Vagina (tissue), 2 donors: ENCODE results near the gene GTF3C2. TPM values are rescaled to one million over a fixed set of nuclear protein-coding genes. Genes with fewer than 3 reads are reported as not detected.
"Not testable (repeated sequence)": the region's sequence is repeated elsewhere in the genome, so short reads cannot be mapped to it uniquely, and the experiment has no call there.

ENCODE experiments used
- DNase-seq, 2 donors: peaks; one replicate each; pipeline ENCODE4 v3.0.0-alpha.2; 2017; ENCODE audit errors: extremely low spot score in 2 of 2
- H3K27ac ChIP-seq: fragments of 200-600 bp; sonication (generic); one replicate; pipeline ENCODE4 v1.5.1; 2019
- H3K27me3 ChIP-seq: fragments of 200-600 bp; sonication (generic); one replicate; pipeline ENCODE4 v1.5.1; 2019
- H3K36me3 ChIP-seq, 2 donors: fragments of 200-600 bp; sonication (generic); one replicate each; pipeline ENCODE4 v1.5.1; 2017 to 2019
- H3K4me1 ChIP-seq: fragments of 200-600 bp; sonication (generic); one replicate; pipeline ENCODE4 v1.5.1; 2019
- H3K4me3 ChIP-seq, 2 donors: fragments of 200-600 bp; sonication (generic); 1 replicate in 1 of 2; 2 replicates in 1 of 2; pipeline ENCODE4 v1.5.1; 2016 to 2019
- H3K9me3 ChIP-seq: fragments of 200-600 bp; sonication (generic); one replicate; pipeline ENCODE4 v1.5.1; 2019
- POLR2A ChIP-seq, 2 donors: fragments of 450-650 bp; IDR thresholded peaks; one replicate each; pipeline ENCODE4 v1.6.1; 2017; ENCODE audit warnings: antibody characterized with exemption in 2 of 2, mild to moderate bottlenecking in 2 of 2, moderate library complexity in 2 of 2
- POLR2AphosphoS5 ChIP-seq, 2 donors: sonication (generic); formaldehyde crosslinking; IDR thresholded peaks; one replicate each; pipeline ENCODE4 v1.9.0; 2017; ENCODE audit warnings: antibody characterized with exemption in 2 of 2, mild to moderate bottlenecking in 2 of 2, low read depth in 1 of 2; ENCODE audit not compliant: insufficient read depth in 1 of 2
- intact Hi-C: fragments of 100-400 bp; cut with DNase I; formaldehyde crosslinking; loops from one replicate; pipeline ENCODE4 v1.15.1; 2023
- total RNA-seq: library from RNA; depleted of rRNA; stranded (reverse); fragments of >200 nt; gene quantifications from one replicate; pipeline ENCODE4 v1.2.3, GENCODE V29; 2016
- TF ChIP-seq, protein P1 (sequence below), 3 experiments: fragments of 450-650 bp in 2 of 3; fragments of 200-600 bp in 1 of 3; sonication (generic) in 1 of 3; IDR thresholded peaks; one replicate each; pipeline ENCODE4 v1.5.1; 2017 to 2019; ENCODE audit warnings: antibody characterized with exemption in 3 of 3, mild to moderate bottlenecking in 2 of 3, moderate library complexity in 2 of 3

The GTF3C2 gene
- total RNA-seq, 1 donor from 2014 or later: 67.5 TPM

DNA sequence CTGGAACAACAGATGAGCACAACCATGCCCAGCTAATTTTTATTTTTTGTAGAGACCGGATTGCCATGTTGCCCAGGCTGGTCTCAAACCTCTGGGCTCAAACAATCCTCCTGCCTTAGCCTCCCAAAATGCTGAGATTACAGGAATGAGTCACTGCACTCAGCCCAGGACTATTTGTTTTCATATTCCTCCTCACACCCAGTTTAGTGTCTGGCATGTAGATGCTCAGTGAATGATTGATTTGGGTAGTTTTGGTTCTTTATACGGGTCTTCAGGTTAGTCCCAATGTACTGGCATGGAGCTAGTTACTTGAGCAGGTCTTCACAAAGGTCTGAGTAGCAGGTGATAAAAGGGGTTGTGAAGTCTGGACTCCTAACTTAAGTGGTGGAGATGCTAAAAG, 7.4 kb upstream of the GTF3C2 start:
- Histone ChIP-seq H3K36me3 (peaks cover 0 to 50% of the 10 kb centered on the region in 2 donors), H3K27ac (no peak overlapping the region), H3K4me3 (no peak overlapping the region), H3K27me3 (no peaks in the 10 kb centered on the region), H3K4me1 (peaks cover 8% of the 10 kb centered on the region), H3K9me3 (no peaks in the 10 kb centered on the region)
- intact Hi-C loops: no loop called here
- TF ChIP-seq, protein P1, sequence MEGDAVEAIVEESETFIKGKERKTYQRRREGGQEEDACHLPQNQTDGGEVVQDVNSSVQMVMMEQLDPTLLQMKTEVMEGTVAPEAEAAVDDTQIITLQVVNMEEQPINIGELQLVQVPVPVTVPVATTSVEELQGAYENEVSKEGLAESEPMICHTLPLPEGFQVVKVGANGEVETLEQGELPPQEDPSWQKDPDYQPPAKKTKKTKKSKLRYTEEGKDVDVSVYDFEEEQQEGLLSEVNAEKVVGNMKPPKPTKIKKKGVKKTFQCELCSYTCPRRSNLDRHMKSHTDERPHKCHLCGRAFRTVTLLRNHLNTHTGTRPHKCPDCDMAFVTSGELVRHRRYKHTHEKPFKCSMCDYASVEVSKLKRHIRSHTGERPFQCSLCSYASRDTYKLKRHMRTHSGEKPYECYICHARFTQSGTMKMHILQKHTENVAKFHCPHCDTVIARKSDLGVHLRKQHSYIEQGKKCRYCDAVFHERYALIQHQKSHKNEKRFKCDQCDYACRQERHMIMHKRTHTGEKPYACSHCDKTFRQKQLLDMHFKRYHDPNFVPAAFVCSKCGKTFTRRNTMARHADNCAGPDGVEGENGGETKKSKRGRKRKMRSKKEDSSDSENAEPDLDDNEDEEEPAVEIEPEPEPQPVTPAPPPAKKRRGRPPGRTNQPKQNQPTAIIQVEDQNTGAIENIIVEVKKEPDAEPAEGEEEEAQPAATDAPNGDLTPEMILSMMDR (IDR thresholded peaks at IDR 0.05): no peak
- TF ChIP-seq POLR2A (IDR thresholded peaks at IDR 0.05): no peak
- no peak for TF ChIP-seq POLR2AphosphoS5 (IDR thresholded peaks at IDR 0.05; ENCODE audit: insufficient read depth in 1 of 2, low read depth in 1 of 2)
- no peak for DNase-seq

DNA sequence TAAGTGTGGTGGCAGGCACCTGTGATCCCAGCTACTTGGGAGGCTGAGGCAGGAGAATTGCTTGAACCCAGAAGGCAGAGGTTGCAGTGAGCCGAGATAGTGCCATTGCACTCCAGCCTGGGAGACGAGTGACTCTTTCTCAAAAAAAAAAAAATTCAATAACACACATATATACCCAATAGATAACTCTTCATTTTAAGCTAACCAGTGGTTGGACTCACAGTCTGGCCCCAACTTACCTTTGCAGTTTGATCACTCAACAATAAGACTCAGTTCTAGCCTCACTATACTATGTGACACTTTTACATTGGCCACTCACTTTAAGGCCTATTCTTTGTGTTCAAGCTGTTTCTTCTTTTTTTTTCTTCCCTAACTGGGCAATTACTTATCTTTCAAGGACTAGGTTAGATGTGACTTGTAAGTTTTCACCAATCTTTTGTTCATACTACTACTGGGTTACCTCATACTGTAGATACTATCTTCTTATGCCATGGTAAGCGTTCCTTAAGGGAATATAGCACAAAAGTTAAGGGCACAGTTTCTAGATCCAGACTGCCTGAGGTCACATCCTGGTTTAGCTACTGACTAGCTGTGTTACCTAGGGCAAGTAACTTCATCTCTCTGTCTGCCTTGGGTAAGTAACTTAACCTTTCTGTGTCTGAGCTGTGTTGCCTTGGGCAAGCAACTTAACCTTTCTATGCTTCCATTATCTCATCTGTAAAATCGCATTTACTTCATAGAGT, 6.3 kb upstream of the GTF3C2 start:
- Histone ChIP-seq H3K4me1 (peaks cover 8% of the 10 kb centered on the region), H3K27ac (no peak overlapping the region), H3K27me3 (no peaks in the 10 kb centered on the region), H3K36me3 (peaks cover 0 to 42% of the 10 kb centered on the region in 2 donors), H3K4me3 (no peak overlapping the region), H3K9me3 (no peaks in the 10 kb centered on the region)
- TF ChIP-seq POLR2AphosphoS5 (IDR thresholded peaks at IDR 0.05; ENCODE audit: insufficient read depth in 1 of 2, low read depth in 1 of 2) (no peak), POLR2A (IDR thresholded peaks at IDR 0.05) (no peak)
- TF ChIP-seq, protein P1 (IDR thresholded peaks at IDR 0.05): no peak
- DNase-seq: no peak
- intact Hi-C loops: no loop called here

DNA sequence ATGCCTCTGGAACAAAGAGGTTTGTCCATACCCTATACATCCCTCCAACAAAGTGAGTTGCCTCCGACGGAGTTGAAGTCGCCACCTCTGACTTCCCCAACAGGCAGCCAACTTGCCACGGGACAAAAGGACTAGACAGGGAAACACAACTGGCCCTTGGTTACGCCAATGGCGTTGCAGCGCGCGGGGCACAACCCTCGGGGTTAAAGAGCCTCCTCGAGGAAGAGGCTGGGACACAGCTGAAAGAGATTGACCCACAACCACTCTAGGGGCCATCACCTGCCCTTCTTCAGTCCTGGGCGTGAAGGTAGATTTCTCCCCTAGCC, 545 bp downstream of the GTF3C2 start:
- H3K27ac ChIP-seq: peak overlapping the region; percentile 82
- no peaks in the 10 kb centered on the region for H3K27me3 ChIP-seq
- H3K4me3 ChIP-seq: peak overlapping the region; percentile 85 to 94
- TF ChIP-seq POLR2A (IDR thresholded peaks at IDR 0.05): no peak
- TF ChIP-seq POLR2AphosphoS5 (IDR thresholded peaks at IDR 0.05; ENCODE audit: insufficient read depth in 1 of 2, low read depth in 1 of 2): no peak
- TF ChIP-seq, protein P1 (IDR thresholded peaks at IDR 0.05): no peak
- intact Hi-C loops: no loop called here
- H3K36me3 ChIP-seq: no peaks in the 10 kb centered on the region
- H3K4me1 ChIP-seq: peaks cover 45% of the 10 kb centered on the region
- H3K9me3 ChIP-seq: no peaks in the 10 kb centered on the region
- no peak for DNase-seq

GRCh38 chr2:27354597-27354927, 2.0 kb downstream of the GTF3C2 start:
- DNase-seq: no peak
- TF ChIP-seq, protein P1 (IDR thresholded peaks at IDR 0.05): no peak
- TF ChIP-seq POLR2A (IDR thresholded peaks at IDR 0.05): no peak
- no peak for TF ChIP-seq POLR2AphosphoS5 (IDR thresholded peaks at IDR 0.05; ENCODE audit: insufficient read depth in 1 of 2, low read depth in 1 of 2)
- Histone ChIP-seq H3K36me3 (no peaks in the 10 kb centered on the region), H3K27me3 (no peaks in the 10 kb centered on the region), H3K27ac (no peak overlapping the region), H3K9me3 (no peaks in the 10 kb centered on the region), H3K4me1 (peaks cover 45% of the 10 kb centered on the region), H3K4me3 (no peak overlapping the region)
- intact Hi-C loops: no loop called here

GRCh38 chr2:27353762-27354596, 2.6 kb downstream of the GTF3C2 start:
- Histone ChIP-seq H3K4me3 (no peak overlapping the region), H3K27ac (no peak overlapping the region), H3K36me3 (no peaks in the 10 kb centered on the region), H3K4me1 (peaks cover 45% of the 10 kb centered on the region), H3K27me3 (no peaks in the 10 kb centered on the region), H3K9me3 (no peaks in the 10 kb centered on the region)
- no peak for TF ChIP-seq POLR2AphosphoS5 (IDR thresholded peaks at IDR 0.05; ENCODE audit: insufficient read depth in 1 of 2, low read depth in 1 of 2)
- no peak for DNase-seq
- intact Hi-C loops: no loop called here

GRCh38 chr2:27353386-27353761, 3.2 kb downstream of the GTF3C2 start:
- H3K4me1 ChIP-seq: peaks cover 43% of the 10 kb centered on the region
- intact Hi-C loops, DNase-seq, H3K27me3 ChIP-seq, H3K9me3 ChIP-seq, H3K27ac ChIP-seq, H3K36me3 ChIP-seq, H3K4me3 ChIP-seq: not testable (repeated sequence)
